ENCODE data around the gene MLST8.

DNA sequence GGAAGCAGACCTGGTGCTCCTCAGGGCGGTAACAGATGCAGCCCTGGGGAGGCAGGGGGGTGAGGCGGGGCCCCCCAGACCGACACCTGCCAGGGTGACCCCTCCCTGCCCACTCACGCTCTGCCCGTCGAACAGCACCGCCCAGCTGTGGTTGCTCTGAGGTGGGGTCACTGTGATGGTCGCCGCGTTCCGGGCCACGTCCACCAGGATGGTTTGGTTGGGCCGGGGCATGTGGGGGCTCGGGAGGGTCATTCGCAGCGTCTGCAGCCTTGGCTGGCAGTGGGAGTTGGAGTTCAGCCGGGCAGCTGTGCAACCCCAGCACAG lies 4.7 kb downstream of the MLST8 start:
- TF ChIP-seq, protein P1, sequence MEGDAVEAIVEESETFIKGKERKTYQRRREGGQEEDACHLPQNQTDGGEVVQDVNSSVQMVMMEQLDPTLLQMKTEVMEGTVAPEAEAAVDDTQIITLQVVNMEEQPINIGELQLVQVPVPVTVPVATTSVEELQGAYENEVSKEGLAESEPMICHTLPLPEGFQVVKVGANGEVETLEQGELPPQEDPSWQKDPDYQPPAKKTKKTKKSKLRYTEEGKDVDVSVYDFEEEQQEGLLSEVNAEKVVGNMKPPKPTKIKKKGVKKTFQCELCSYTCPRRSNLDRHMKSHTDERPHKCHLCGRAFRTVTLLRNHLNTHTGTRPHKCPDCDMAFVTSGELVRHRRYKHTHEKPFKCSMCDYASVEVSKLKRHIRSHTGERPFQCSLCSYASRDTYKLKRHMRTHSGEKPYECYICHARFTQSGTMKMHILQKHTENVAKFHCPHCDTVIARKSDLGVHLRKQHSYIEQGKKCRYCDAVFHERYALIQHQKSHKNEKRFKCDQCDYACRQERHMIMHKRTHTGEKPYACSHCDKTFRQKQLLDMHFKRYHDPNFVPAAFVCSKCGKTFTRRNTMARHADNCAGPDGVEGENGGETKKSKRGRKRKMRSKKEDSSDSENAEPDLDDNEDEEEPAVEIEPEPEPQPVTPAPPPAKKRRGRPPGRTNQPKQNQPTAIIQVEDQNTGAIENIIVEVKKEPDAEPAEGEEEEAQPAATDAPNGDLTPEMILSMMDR (IDR thresholded peaks at IDR 0.05; ENCODE audit: low read length) = no peak
- TF ChIP-seq EZH2 (IDR thresholded peaks at IDR 0.05; ENCODE audit: borderline replicate concordance, low read length) = no peak

Measured in OCI-LY1 (cell line).